ENCODE measurements around the gene UCHL3. TPM values are rescaled to one million over a fixed set of nuclear protein-coding genes. Genes with fewer than 3 reads are reported as not detected.

The UCHL3 gene
- 13.7 and 33.4 TPM in 2 replicates for total RNA-seq (2011; cell fraction: chromatin; rRNA removed; ENCODE audit: low replicate concordance)
- total RNA-seq (2011; cell fraction: nucleolus; rRNA removed) = 5.7 and 8.3 TPM in 2 replicates
- total RNA-seq (2011; cell fraction: nucleoplasm; rRNA removed) = 9.9 and 13.1 TPM in 2 replicates
- total RNA-seq (2014; rRNA removed) = 40.2 and 42.2 TPM in 2 replicates
- 79.1 and 95.7 TPM in 2 replicates for total RNA-seq (2014; rRNA removed; fragmentation: Illumina TruSeq; extraction: Trizol)
- 78.0 and 85.4 TPM in 2 replicates for total RNA-seq (2015; rRNA removed; fragmentation: Illumina TruSeq; extraction: Trizol)
- total RNA-seq (2021) = 46.3 and 53.7 TPM in 2 replicates
- polyA plus RNA-seq (2011; rRNA removed) = 51.9 and 89.1 TPM in 2 replicates
- 20.6 and 29.5 TPM in 2 replicates for polyA plus RNA-seq (2011; cell fraction: cytosol; rRNA removed)
- polyA plus RNA-seq (2011; cell fraction: nucleus; rRNA removed) = 11.0 and 18.0 TPM in 2 replicates
- 39.0 and 52.0 TPM in 2 replicates for polyA plus RNA-seq (2012)
- polyA plus RNA-seq (2014; fragmentation: Illumina TruSeq; extraction: Trizol) = 84.4 and 108 TPM in 2 replicates
- 100 to 1,000 TPM; 108 to 112 TPM for polyA plus RNA-seq (2014; fragmentation: Nextera tagmentation; extraction: Ambion mirVana)
- 75.2 and 83.8 TPM in 2 replicates for polyA plus RNA-seq (2014; rRNA removed)
- 53.2 and 67.8 TPM in 2 replicates for polyA minus RNA-seq (2011; rRNA and poly(A)+ RNA removed)
- polyA minus RNA-seq (2011; cell fraction: cytosol; rRNA and poly(A)+ RNA removed) = 13.2 and 16.6 TPM in 2 replicates
- 5.1 and 12.9 TPM in 2 replicates for polyA minus RNA-seq (2011; cell fraction: nucleus; rRNA and poly(A)+ RNA removed)
- percentile 73 among the genes with signal in this experiment for Bru-seq, nascent RNA
- BruChase-seq, experiment 1, labeled RNA remaining after a 2-hour chase = percentile 76 among the genes with signal in this experiment
- BruChase-seq, experiment 2, labeled RNA remaining after a 6-hour chase = percentile 76 among the genes with signal in this experiment
- long read RNA-seq, experiment 1, transcript UCHL3-206 (8 exons, 1,050 nt) = major isoform, 14 of 35 reads
- long read RNA-seq, experiment 1, partial matches to known transcripts = 11 of 35 reads
- long read RNA-seq, experiment 1, other reads (novel, unspliced or antisense) = 10 of 35 reads
- long read RNA-seq, experiment 2, partial matches to known transcripts = 5 of 34 reads
- long read RNA-seq, experiment 2, other reads (novel, unspliced or antisense) = 29 of 34 reads
- long read RNA-seq, experiment 3, transcript UCHL3-206 (8 exons, 1,050 nt) = major isoform, 8 of 17 reads
- long read RNA-seq, experiment 3, partial matches to known transcripts = 6 of 17 reads
- long read RNA-seq, experiment 3, other reads (novel, unspliced or antisense) = 2 of 17 reads

- Histone ChIP-seq H3K27me3 (ENCODE audit: control insufficient read depth in 2 of 2, insufficient read depth in 2 of 2, low read length in 2 of 2) (no peaks in the 10 kb centered on the region), H3K4me1 (replicated peaks in 1 of 2; ENCODE audit: control insufficient read depth in 2 of 2, insufficient read depth in 2 of 2, low read length in 2 of 2) (peaks cover 6% of the 10 kb centered on the region in 2 experiments; a peak in 3 of 5 replicates), H3K79me2 (ENCODE audit: control insufficient read depth, insufficient read depth, low read length) (peaks cover 42% of the 10 kb centered on the region), H3K9me1 (ENCODE audit: control insufficient read depth, insufficient read depth, low read length) (no peaks in the 10 kb centered on the region), H3K4me3 (peak within 1 kb of the TSS; percentile 84), H3K27ac (ENCODE audit: extremely low read depth, low read depth, low read length) (peak within 1 kb of the TSS; percentile 95), H3K9ac (ENCODE audit: insufficient read depth in 1 of 2, low read depth in 2 of 2, low read length in 2 of 2) (peak within 1 kb of the TSS; percentile 85 to 95), H3K4me2 (ENCODE audit: insufficient read depth, low read length) (peak within 1 kb of the TSS; percentile 91), H3K9me3 (replicated peaks; ENCODE audit: control insufficient read depth, insufficient read depth, low read depth, low read length) (no peaks in the 10 kb centered on the region), H4K20me1 (replicated peaks; ENCODE audit: control insufficient read depth, insufficient read depth, low read length) (no peaks in the 10 kb centered on the region), H2AFZ (ENCODE audit: low read depth, low read length) (peak within 1 kb of the TSS; percentile 100), H3K36me3 (ENCODE audit: control insufficient read depth, insufficient read depth, low read length) (peaks cover 16% of the 10 kb centered on the region; the same call in 2 of the 3 replicates)
- POLR2A ChIA-PET = interaction anchor here (0.6 to 2.1 kb wide), 5 partner anchors 18 to 1460 kb away, joined by 3 to 9 read pairs (median 3); no protein-coding TSS in a partner anchor
- no TSS peak for BruUV-seq (replicated peaks)
- WGBS (ENCODE audit: insufficient coverage, low coverage, missing lambda C conversion rate) = 1% methylated on average over 44 of the region's 74 CpGs
- peak; percentile 92 to 96 (median 93) for DNase-seq (ENCODE audit: extremely low read depth in 1 of 4, low spot score in 3 of 4)
- in situ Hi-C loops (cut with MboI) = loop anchor here (10.0 kb wide), 1 partner anchor 1355 kb away; no protein-coding TSS in a partner anchor
- intact Hi-C loops (cut with micrococcal nuclease) = loop anchor here (2.0 kb wide), 1 partner anchor 67 kb away; the partner anchor contains the start of gene TBC1D4
- FAIRE-seq = peak; percentile 96
- CTCF ChIA-PET (ENCODE audit: low intra/inter-chr PET ratio) = interaction anchor here (0.6 kb wide), 1 partner anchor 20 kb away, joined by 4 read pairs; no protein-coding TSS in a partner anchor
- ATAC-seq = peak; percentile 94
- TF ChIP-seq ZNF224 (CRISPR knock-in tag; IDR thresholded peaks at IDR 0.05) = no peak
- no peak; the same call in 1 of the 2 replicates for TF ChIP-seq GMEB1 (CRISPR knock-in tag; IDR thresholded peaks at IDR 0.05)
- TF ChIP-seq, protein P1, sequence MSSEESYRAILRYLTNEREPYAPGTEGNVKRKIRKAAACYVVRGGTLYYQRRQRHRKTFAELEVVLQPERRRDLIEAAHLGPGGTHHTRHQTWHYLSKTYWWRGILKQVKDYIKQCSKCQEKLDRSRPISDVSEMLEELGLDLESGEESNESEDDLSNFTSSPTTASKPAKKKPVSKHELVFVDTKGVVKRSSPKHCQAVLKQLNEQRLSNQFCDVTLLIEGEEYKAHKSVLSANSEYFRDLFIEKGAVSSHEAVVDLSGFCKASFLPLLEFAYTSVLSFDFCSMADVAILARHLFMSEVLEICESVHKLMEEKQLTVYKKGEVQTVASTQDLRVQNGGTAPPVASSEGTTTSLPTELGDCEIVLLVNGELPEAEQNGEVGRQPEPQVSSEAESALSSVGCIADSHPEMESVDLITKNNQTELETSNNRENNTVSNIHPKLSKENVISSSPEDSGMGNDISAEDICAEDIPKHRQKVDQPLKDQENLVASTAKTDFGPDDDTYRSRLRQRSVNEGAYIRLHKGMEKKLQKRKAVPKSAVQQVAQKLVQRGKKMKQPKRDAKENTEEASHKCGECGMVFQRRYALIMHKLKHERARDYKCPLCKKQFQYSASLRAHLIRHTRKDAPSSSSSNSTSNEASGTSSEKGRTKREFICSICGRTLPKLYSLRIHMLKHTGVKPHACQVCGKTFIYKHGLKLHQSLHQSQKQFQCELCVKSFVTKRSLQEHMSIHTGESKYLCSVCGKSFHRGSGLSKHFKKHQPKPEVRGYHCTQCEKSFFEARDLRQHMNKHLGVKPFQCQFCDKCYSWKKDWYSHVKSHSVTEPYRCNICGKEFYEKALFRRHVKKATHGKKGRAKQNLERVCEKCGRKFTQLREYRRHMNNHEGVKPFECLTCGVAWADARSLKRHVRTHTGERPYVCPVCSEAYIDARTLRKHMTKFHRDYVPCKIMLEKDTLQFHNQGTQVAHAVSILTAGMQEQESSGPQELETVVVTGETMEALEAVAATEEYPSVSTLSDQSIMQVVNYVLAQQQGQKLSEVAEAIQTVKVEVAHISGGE (CRISPR knock-in tag; IDR thresholded peaks at IDR 0.05) = no peak
- TF ChIP-seq TFE3 (CRISPR knock-in tag; IDR thresholded peaks at IDR 0.05) = no peak
- TF ChIP-seq SUPT5H (IDR thresholded peaks at IDR 0.05) = peak; percentile 63
- TF ChIP-seq NCOA1 (IDR thresholded peaks at IDR 0.05; ENCODE audit: low read depth) = no peak
- TF ChIP-seq MAFK (IDR thresholded peaks at IDR 0.05; ENCODE audit: low read length) = no peak
Measured at GRCh38 chr13:75549262-75550158, at the start of gene UCHL3. Gene UCHL3 (plus strand): TSS chr13:75549791. CDS start chr13:75549821, 30 bp downstream.

All from K562 (cell line).